ENCODE data around the gene APP.
"Not testable (repeated sequence)": the region's sequence is repeated elsewhere in the genome, so short reads cannot be mapped to it uniquely, and the experiment has no call there.

DNA sequence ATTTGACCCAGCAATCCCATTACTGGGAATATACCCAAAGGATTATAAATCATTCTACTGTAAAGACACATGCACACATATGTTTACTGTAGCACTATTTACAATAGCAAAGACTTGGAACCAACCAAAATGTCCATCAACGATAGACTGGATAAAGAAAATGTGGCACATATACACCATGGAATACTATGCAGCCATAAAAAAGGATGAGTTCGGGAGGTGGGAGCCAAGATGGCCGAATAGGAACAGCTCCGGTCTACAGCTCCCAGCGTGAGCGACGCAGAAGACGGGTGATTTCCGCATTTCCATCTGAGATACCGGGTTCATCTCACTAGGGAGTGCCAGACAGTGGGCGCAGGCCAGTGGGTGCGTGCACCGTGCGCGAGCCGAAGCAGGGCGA, 252.4 kb downstream of the APP start:
- TF ChIP-seq EZH2phosphoT487 (IDR thresholded peaks at IDR 0.05; ENCODE audit: borderline replicate concordance, low read depth, low read length); CTCF (conservative IDR thresholded peaks at IDR 0.05; ENCODE audit: low read length): not testable (repeated sequence)
